Mammary epithelial cell (primary cell): ENCODE results near the gene ZC3H7A.

Experiments used
- EZH2 ChIP-seq: IDR thresholded peaks from 2 replicates; pipeline ENCODE4 v1.6.1; 2012; ENCODE audit warnings: low read length, inconsistent platforms, borderline replicate concordance
- TF ChIP-seq, protein P1 (sequence below), 2 donors: IDR thresholded peaks in 1 of 2; conservative IDR thresholded peaks in 1 of 2; 2 replicates each; pipeline ENCODE4 v1.5.1; 2011 to 2012; ENCODE audit warnings: inconsistent platforms in 2 of 2, low read length in 2 of 2, mild to moderate bottlenecking in 2 of 2, control low read depth in 1 of 2, low read depth in 1 of 2; ENCODE audit not compliant: insufficient read depth in 1 of 2; ENCODE audit errors: extremely low read depth in 1 of 2

- TF ChIP-seq, protein P1, sequence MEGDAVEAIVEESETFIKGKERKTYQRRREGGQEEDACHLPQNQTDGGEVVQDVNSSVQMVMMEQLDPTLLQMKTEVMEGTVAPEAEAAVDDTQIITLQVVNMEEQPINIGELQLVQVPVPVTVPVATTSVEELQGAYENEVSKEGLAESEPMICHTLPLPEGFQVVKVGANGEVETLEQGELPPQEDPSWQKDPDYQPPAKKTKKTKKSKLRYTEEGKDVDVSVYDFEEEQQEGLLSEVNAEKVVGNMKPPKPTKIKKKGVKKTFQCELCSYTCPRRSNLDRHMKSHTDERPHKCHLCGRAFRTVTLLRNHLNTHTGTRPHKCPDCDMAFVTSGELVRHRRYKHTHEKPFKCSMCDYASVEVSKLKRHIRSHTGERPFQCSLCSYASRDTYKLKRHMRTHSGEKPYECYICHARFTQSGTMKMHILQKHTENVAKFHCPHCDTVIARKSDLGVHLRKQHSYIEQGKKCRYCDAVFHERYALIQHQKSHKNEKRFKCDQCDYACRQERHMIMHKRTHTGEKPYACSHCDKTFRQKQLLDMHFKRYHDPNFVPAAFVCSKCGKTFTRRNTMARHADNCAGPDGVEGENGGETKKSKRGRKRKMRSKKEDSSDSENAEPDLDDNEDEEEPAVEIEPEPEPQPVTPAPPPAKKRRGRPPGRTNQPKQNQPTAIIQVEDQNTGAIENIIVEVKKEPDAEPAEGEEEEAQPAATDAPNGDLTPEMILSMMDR (conservative IDR thresholded peaks at IDR 0.05 in 1 of 2, IDR thresholded peaks at IDR 0.05 in 1 of 2; ENCODE audit: extremely low read depth in 1 of 2, insufficient read depth in 1 of 2, low read depth in 1 of 2, low read length in 2 of 2): no peak
- no peak for TF ChIP-seq EZH2
Measured at GRCh38 chr16:11726008-11726407, 71.0 kb downstream of the ZC3H7A start.
